Inferior parietal cortex (tissue), 1 donor: ENCODE measurements around the gene TSHZ2.

Experiments used
- DNase-seq: peaks from one replicate; pipeline ENCODE4 v3.0.0-alpha.2; 2016; ENCODE audit errors: extremely low spot score

The TSHZ2 gene

GRCh38 chr20:53027089-53027488 is 54.9 kb downstream of the TSHZ2 start:
- no peak for DNase-seq

DNA sequence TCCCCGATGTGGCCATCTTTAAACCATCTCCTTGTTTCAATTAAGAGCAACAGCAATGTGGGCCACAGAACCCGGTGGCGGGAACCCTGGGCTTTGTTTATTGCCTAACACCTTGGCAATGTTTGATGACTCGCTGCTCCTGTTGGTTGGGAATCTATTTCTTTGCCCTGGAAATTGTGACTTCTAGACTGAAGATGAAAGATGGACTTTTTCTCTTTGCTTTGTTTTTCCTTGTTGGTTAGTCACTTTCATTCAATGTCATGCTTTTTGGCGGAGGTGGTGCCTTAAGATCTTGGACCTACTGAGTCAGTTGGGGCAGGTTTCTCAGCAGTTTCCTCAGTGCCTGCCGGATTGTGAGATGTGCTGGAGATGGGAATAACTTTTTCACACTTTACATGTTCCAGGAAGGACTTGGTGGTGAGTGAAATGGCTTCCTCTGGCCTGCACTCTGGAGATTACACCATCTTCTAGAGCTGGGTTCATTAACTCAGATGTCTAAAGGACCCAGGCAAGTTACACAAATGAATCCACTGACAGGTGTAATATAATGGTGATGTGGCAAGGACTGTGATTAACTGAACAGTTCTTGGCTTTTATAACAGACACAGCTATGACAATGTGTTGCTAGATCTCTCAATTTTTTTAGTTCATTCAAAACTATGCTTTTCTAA is 56.3 kb downstream of the TSHZ2 start:
- no peak for DNase-seq

GRCh38 chr20:53030061-53030460 is 57.9 kb downstream of the TSHZ2 start:
- no peak for DNase-seq

GRCh38 chr20:53032046-53032445 is 59.9 kb downstream of the TSHZ2 start:
- DNase-seq, result no peak

DNA sequence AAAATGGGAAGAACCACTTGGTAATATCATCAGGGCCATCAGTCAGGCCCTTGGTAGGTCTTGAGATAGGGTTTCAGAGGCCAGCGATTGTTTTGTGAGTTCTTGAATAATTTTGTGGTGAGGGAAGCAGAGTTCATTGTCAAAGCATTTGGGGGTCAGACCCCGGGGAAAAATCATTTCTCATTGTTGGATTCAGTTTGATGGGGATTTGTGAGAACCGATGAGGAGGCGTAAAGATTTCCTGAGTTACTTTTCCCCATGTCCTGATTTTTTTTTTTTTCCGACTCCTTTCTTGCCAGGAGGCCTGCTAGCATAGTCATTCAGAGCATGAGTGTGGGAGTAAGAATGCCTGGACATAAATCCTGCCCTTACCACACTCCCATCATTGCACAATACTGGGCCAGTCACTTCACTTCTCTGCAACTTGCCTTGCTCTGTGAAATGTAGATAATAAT is 60.3 kb downstream of the TSHZ2 start:
- no peak for DNase-seq

DNA sequence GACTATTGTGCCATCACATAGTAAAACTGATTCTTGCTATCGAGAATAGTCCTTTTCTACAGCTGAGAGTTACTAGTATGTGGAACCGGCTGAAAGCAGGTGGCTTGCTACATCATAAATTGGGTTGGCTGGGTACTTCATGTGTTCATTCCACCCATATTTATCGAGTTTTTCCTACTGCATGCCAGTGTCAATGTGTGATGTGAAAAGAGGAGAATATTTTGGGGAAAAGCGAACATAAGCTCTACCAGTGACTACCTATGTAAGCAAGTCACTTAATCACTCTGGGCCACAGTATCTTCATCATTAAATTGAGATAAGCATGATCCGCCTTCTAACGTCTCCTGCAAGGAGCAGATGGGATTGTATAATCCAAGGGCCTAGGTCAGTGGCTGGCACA is 61.0 kb downstream of the TSHZ2 start:
- DNase-seq, result no peak

GRCh38 chr20:53034899-53035298 is 62.7 kb downstream of the TSHZ2 start:
- no peak for DNase-seq

DNA sequence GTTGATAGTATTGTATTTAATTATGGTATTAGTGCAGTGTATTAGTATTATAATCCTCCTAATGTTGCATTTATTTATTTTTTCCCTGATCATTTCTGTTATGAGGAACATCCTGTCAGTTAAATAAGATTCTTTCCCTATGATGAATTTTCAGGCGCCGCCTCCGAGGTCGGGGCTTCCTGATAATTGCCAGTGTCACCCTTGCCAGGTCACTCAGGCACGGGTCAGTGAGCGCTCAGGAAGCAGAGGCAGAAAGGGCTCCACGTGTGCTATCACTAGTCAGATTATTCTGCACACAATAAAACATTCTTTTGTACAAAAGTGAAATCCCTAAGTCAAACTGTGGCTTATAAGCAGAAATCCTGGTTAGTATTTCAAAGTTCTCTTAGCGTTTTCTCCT is 64.8 kb downstream of the TSHZ2 start:
- DNase-seq, result no peak

DNA sequence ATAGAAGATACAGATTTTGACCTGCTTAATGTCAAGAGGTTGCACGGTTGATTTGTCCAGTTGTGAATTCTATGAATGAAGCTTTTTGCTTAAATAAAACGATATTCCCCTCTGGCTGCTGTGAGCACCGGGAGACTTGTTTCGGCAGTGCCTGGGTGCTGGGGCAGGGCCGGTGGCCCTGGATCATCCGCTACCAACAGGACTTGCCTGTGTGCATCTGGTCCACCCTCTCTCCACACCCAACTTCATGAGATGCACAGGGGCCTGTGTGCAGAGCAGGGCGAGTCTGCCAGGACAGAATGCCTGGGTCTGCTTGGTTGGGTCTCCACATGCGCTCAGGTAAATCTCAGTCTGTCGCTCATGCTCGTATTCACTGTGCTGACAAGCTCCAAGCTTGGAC is 65.5 kb downstream of the TSHZ2 start:
- no peak for DNase-seq

DNA sequence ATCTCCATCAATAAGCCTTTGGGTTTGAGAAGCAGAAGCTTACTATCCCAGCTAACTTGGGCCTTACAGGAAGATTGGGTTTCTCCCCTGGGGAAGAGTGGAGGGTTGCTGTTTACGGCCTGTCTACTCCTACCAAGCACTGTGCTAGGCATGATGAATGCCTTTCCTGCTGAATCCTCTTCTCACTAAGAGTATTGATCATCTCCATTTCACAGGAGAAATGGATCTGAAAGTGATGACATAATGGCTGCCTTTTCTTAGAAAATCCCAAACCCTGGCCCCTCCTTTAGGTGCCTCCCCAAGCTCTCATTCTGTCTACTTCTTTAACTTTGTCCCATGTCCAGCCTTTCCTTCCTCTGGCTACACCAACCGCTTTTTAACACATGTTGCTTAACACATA is 66.1 kb downstream of the TSHZ2 start:
- no peak for DNase-seq

- DNase-seq, result no peak
Measured at GRCh38 chr20:53040693-53041589, 68.8 kb downstream of the TSHZ2 start.

GRCh38 chr20:53042521-53042920 is 70.4 kb downstream of the TSHZ2 start:
- DNase-seq, result no peak

- no peak for DNase-seq
Measured at GRCh38 chr20:53044296-53044695, 72.1 kb downstream of the TSHZ2 start.

DNA sequence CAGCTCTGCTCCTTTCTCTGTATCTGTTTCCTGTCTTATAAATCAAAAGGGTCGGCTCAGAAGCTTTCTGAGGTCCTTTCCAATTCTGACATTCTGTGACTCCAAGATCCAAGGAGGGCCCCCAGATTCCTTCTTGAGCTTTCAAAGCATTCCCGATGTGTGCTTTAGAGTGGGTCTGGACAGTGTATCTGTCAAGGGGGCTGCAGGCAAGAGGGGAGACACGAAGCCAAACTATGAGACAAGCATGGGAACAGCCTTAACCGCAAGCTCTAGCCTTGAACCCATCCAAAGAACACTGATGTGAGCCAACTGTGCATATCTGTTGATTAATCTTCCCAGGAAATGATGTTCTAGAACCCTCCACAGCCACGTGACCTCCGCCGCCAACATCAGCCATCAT is 73.8 kb downstream of the TSHZ2 start:
- DNase-seq, result no peak

DNA sequence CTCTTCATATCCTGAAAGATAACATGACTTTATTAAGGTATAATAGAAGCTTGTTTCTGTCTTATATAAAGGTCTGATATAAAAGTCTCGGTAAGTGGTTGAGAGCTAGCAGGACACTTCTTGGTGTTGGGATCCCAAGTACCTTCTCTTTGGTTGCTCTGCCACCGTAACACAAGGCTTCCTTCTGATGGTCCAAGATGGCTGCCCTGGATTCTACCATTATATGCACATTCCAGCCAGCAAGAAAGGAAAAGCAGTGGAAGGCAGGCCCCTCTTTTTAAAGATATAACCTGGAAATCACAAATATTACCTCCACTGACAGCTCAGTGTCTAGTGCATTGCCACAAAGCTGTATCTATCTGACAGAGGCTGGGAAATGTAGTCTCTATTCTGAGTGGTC is 75.0 kb downstream of the TSHZ2 start:
- no peak for DNase-seq

DNA sequence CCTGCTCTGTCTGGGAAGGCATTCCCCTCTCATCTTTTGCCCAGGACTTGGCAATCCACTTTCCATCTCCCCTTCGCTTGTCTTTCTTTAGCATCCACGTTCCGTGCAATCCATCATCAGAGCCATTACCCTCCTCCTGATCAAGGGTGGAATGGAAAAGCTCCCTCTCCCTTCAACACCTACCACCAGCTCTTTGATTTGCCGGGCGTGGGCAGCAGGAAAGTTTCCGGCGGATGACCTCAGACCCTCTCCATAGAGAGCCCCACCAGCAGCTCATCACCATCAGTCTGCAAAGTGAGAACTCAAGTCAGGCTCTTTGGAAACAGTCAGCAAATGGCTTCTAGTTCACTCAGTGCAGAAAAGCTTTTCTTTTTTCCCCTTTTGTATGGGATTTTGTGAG is 76.2 kb downstream of the TSHZ2 start:
- no peak for DNase-seq

GRCh38 chr20:53050338-53050737 is 78.2 kb downstream of the TSHZ2 start:
- DNase-seq, result no peak

GRCh38 chr20:53052380-53052779 is 80.2 kb downstream of the TSHZ2 start:
- DNase-seq, result no peak

DNA sequence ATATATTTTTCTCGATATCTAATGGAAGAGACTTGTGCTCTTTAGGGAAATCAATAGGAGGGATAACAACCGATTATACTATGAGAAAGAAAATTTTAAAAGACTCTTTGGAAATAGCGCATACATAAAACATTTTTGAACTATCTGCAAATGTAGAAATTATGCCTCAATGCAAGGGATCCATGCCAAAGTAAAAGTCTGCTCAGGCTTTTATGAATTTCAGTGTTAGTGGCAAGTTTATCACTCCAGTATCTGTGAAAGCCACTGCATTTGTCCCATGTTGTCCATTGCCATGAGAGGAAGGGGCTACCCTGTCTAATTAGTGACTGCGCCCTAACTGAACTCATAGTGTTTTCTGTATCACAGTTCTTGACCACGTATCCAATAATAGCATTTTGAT is 81.4 kb downstream of the TSHZ2 start:
- no peak for DNase-seq

DNA sequence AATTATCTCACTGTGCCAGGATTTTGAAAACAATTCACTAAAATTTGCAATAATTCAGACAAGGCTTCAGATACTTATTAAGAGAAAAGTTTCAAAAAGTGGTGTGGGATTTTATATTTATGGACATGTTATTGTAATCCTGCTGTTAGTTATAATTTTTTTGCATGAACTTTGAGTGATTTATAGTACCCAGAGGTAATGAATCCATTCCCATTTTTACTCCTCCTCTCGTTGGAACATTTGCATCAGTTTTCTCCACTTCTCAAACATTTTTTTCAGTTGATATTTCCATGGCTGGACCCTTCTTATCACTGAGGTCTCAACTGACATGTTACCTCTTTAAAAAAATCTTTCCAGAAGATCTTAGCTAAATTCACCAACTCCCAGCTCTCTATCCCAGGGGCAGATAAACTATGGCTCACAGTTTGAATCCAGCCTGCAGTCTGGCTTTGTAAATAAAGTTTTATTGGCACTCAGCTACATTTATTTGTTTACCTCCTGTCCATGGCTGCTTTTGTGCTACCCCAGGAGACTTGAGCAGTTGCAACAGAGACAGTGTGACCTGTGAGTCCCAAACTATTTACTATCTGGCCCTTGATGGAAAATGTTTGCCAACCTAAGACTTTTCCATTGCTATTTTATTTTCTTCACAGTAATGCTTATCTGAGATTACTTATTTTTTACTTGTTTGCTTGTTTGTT is 83.4 kb downstream of the TSHZ2 start:
- no peak for DNase-seq

GRCh38 chr20:53057579-53057978 is 85.4 kb downstream of the TSHZ2 start:
- no peak for DNase-seq

- DNase-seq, result no peak
Measured at GRCh38 chr20:53059848-53060247, 87.7 kb downstream of the TSHZ2 start.
